Measurements from ENCODE around the gene ZNF536. TPM values are rescaled to one million over a fixed set of nuclear protein-coding genes. Genes with fewer than 3 reads are reported as not detected.

Gene ZNF536
- total and polyA plus RNA-seq, 2 of the 13 experiments (the other 11 are each of a cell fraction or from before 2014, with no cell fraction given), result not detected

DNA sequence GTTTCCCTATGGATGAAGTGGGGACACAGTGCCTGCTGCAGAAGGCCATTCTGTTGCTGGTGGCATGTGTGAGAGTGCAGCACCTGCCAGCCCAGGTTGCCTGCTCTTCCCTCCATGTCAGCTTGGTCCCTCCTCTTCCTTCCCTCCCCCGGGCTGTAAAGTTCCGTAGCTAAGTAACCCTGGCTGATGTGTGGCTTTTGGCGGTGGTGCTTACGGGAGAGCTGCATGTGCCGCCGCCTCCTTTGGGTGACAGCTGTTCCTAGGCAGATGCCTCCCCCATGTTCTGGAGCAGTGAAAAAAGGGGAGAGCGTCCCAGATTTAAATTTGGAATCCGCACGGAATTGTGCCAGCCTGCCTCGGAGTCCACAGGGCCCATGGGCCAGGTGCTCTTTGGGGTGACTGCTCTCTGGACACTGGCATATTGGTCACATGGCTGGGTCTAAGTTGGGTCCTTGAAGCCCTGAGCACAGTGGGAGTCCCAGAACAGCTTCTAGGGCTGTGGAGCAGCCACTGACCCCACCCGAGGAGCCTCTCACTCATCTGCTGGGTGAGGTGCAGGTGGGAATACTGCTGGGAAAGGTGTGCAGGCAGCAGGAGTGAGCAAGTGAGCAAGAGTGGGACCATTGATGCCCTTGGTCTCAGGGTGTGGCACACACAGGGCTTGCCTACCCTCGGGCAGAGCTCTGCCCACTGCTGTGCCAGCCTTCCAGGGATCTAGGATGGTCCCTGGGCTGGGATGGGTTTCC is 33.1 kb upstream of the ZNF536 start:
- no peaks in the 10 kb centered on the region for H3K9me3 ChIP-seq (ENCODE audit: low read length)
- H3K27ac ChIP-seq (ENCODE audit: extremely low read length, insufficient read depth, low read length), result no peak overlapping the region
- FAIRE-seq (no peak), ATAC-seq (no peak), DNase-seq (ENCODE audit: low spot score) (no peak)
- 82% methylated on average over 6 of the region's 12 CpGs for WGBS (ENCODE audit: low lambda C conversion rate)
- H4K20me1 ChIP-seq (ENCODE audit: insufficient read depth, low read length), result no peaks in the 10 kb centered on the region
- H3K4me2 ChIP-seq (ENCODE audit: low read depth, low read length), result no peak overlapping the region
- H3K9ac ChIP-seq (ENCODE audit: insufficient read depth, low read depth, low read length), result no peak overlapping the region
- peaks cover 1 to 7% of the 10 kb centered on the region in 2 experiments; a peak in 3 of 5 replicates for H3K27me3 ChIP-seq (ENCODE audit: control insufficient read depth in 1 of 2, insufficient read depth in 2 of 2, low read length in 2 of 2)
- BruUV-seq (replicated peaks), result no TSS peak
- no peak overlapping the region for H2AFZ ChIP-seq (ENCODE audit: low read length)
- H3K79me2 ChIP-seq (ENCODE audit: insufficient read depth, low read length), result no peaks in the 10 kb centered on the region
- intact Hi-C loops (cut with micrococcal nuclease; ENCODE audit: unreplicated experiment) (no loop called here), in situ Hi-C loops (cut with HindIII; ENCODE audit: extremely low pct_ligation_motif_present, low pct_unique_long_range_greater_than_20kb) (no loop called here)
- ChIA-PET CTCF (ENCODE audit: low intra/inter-chr PET ratio, low total read pairs) (no interaction called here), POLR2A (no interaction called here)
- no peaks in the 10 kb centered on the region for H3K36me3 ChIP-seq (replicated peaks in 1 of 2; ENCODE audit: control insufficient read depth in 1 of 2, insufficient read depth in 2 of 2, low read length in 2 of 2)
- H3K4me1 ChIP-seq (ENCODE audit: insufficient read depth, low read length), result no peaks in the 10 kb centered on the region
- no peak overlapping the region for H3K4me3 ChIP-seq (replicated peaks in 1 of 3; ENCODE audit: insufficient read depth in 1 of 3, low read depth in 2 of 3, low read length in 3 of 3)
- TF ChIP-seq MXI1 (IDR thresholded peaks at IDR 0.05; ENCODE audit: borderline replicate concordance, low read depth, low read length) (no peak), PCBP1 (IDR thresholded peaks at IDR 0.05; ENCODE audit: borderline replicate concordance, low read depth, low read length) (no peak), ARNT2 (CRISPR knock-in tag; IDR thresholded peaks at IDR 0.05; ENCODE audit: low read depth) (no peak), HES4 (CRISPR knock-in tag; IDR thresholded peaks at IDR 0.05; ENCODE audit: borderline replicate concordance) (no peak), SOX5 (CRISPR knock-in tag; IDR thresholded peaks at IDR 0.05; ENCODE audit: borderline replicate concordance) (no peak), CEBPG (CRISPR knock-in tag; IDR thresholded peaks at IDR 0.05) (no peak), FOXA3 (CRISPR knock-in tag; IDR thresholded peaks at IDR 0.05) (no peak), ZBTB7B (CRISPR knock-in tag; IDR thresholded peaks at IDR 0.05) (no peak), BCL6 (CRISPR knock-in tag; IDR thresholded peaks at IDR 0.05) (no peak), GTF3A (CRISPR knock-in tag; conservative IDR thresholded peaks at IDR 0.05) (no peak), NR2F1 (CRISPR knock-in tag; IDR thresholded peaks at IDR 0.05) (no peak), NR2F2 (IDR thresholded peaks at IDR 0.05; ENCODE audit: borderline replicate concordance, low read depth) (no peak), ZNF552 (CRISPR knock-in tag; IDR thresholded peaks at IDR 0.05; ENCODE audit: borderline replicate concordance) (no peak), MAFG (CRISPR knock-in tag; IDR thresholded peaks at IDR 0.05) (no peak)
- TF ChIP-seq, protein P1, sequence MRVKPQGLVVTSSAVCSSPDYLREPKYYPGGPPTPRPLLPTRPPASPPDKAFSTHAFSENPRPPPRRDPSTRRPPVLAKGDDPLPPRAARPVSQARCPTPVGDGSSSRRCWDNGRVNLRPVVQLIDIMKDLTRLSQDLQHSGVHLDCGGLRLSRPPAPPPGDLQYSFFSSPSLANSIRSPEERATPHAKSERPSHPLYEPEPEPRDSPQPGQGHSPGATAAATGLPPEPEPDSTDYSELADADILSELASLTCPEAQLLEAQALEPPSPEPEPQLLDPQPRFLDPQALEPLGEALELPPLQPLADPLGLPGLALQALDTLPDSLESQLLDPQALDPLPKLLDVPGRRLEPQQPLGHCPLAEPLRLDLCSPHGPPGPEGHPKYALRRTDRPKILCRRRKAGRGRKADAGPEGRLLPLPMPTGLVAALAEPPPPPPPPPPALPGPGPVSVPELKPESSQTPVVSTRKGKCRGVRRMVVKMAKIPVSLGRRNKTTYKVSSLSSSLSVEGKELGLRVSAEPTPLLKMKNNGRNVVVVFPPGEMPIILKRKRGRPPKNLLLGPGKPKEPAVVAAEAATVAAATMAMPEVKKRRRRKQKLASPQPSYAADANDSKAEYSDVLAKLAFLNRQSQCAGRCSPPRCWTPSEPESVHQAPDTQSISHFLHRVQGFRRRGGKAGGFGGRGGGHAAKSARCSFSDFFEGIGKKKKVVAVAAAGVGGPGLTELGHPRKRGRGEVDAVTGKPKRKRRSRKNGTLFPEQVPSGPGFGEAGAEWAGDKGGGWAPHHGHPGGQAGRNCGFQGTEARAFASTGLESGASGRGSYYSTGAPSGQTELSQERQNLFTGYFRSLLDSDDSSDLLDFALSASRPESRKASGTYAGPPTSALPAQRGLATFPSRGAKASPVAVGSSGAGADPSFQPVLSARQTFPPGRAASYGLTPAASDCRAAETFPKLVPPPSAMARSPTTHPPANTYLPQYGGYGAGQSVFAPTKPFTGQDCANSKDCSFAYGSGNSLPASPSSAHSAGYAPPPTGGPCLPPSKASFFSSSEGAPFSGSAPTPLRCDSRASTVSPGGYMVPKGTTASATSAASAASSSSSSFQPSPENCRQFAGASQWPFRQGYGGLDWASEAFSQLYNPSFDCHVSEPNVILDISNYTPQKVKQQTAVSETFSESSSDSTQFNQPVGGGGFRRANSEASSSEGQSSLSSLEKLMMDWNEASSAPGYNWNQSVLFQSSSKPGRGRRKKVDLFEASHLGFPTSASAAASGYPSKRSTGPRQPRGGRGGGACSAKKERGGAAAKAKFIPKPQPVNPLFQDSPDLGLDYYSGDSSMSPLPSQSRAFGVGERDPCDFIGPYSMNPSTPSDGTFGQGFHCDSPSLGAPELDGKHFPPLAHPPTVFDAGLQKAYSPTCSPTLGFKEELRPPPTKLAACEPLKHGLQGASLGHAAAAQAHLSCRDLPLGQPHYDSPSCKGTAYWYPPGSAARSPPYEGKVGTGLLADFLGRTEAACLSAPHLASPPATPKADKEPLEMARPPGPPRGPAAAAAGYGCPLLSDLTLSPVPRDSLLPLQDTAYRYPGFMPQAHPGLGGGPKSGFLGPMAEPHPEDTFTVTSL (CRISPR knock-in tag; IDR thresholded peaks at IDR 0.05; ENCODE audit: borderline replicate concordance), result no peak
- TF ChIP-seq, protein P2, sequence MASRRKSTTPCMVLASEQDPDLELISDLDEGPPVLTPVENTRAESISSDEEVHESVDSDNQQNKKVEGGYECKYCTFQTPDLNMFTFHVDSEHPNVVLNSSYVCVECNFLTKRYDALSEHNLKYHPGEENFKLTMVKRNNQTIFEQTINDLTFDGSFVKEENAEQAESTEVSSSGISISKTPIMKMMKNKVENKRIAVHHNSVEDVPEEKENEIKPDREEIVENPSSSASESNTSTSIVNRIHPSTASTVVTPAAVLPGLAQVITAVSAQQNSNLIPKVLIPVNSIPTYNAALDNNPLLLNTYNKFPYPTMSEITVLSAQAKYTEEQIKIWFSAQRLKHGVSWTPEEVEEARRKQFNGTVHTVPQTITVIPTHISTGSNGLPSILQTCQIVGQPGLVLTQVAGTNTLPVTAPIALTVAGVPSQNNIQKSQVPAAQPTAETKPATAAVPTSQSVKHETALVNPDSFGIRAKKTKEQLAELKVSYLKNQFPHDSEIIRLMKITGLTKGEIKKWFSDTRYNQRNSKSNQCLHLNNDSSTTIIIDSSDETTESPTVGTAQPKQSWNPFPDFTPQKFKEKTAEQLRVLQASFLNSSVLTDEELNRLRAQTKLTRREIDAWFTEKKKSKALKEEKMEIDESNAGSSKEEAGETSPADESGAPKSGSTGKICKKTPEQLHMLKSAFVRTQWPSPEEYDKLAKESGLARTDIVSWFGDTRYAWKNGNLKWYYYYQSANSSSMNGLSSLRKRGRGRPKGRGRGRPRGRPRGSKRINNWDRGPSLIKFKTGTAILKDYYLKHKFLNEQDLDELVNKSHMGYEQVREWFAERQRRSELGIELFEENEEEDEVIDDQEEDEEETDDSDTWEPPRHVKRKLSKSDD (CRISPR knock-in tag; IDR thresholded peaks at IDR 0.05; ENCODE audit: low read depth), result no peak
